ENCODE measurements around the gene UBR2.
"Not testable (repeated sequence)": the region's sequence is repeated elsewhere in the genome, so short reads cannot be mapped to it uniquely, and the experiment has no call there.

The UBR2 gene

GRCh38 chr6:42618105-42618504 is 54.3 kb downstream of the UBR2 start:
- DNase-seq (ENCODE audit: low read depth in 2 of 2) = no peak

GRCh38 chr6:42618686-42619085 is 54.9 kb downstream of the UBR2 start:
- DNase-seq (ENCODE audit: low read depth in 2 of 2) = peak; percentile 20 to 24

- DNase-seq (ENCODE audit: low read depth in 2 of 2) = no peak
Measured at GRCh38 chr6:42619963-42620362, 56.1 kb downstream of the UBR2 start.

- DNase-seq (ENCODE audit: low read depth in 2 of 2) = no peak
Measured at GRCh38 chr6:42624601-42625000, 60.8 kb downstream of the UBR2 start.

- no peak for DNase-seq (ENCODE audit: low read depth in 2 of 2)
Measured at GRCh38 chr6:42627044-42627443, 63.2 kb downstream of the UBR2 start.

GRCh38 chr6:42627674-42628073 is 63.8 kb downstream of the UBR2 start:
- DNase-seq (ENCODE audit: low read depth in 2 of 2) = no peak

GRCh38 chr6:42628604-42629003 is 64.8 kb downstream of the UBR2 start:
- no peak for DNase-seq (ENCODE audit: low read depth in 2 of 2)

GRCh38 chr6:42629845-42630244 is 66.0 kb downstream of the UBR2 start:
- no peak for DNase-seq (ENCODE audit: low read depth in 2 of 2)

GRCh38 chr6:42637681-42638080 is 73.9 kb downstream of the UBR2 start:
- DNase-seq (ENCODE audit: low read depth in 2 of 2) = no peak

- DNase-seq (ENCODE audit: low read depth in 2 of 2) = no peak
Measured at GRCh38 chr6:42642794-42643193, 79.0 kb downstream of the UBR2 start.

GRCh38 chr6:42644211-42644610 is 80.4 kb downstream of the UBR2 start:
- no peak for DNase-seq (ENCODE audit: low read depth in 2 of 2)

GRCh38 chr6:42652024-42652746 is 88.4 kb downstream of the UBR2 start:
- no peak for DNase-seq (ENCODE audit: low read depth in 2 of 2)

GRCh38 chr6:42653851-42654250 is 90.0 kb downstream of the UBR2 start:
- no peak for DNase-seq (ENCODE audit: low read depth in 2 of 2)

GRCh38 chr6:42659806-42660205 is 96.0 kb downstream of the UBR2 start:
- no peak for DNase-seq (ENCODE audit: low read depth in 2 of 2)

GRCh38 chr6:42661540-42662153 is 97.8 kb downstream of the UBR2 start:
- peak; percentile 32 to 37 for DNase-seq (ENCODE audit: low read depth in 2 of 2)

- no peak for DNase-seq (ENCODE audit: low read depth in 2 of 2)
Measured at GRCh38 chr6:42664718-42665117, 100.9 kb downstream of the UBR2 start.

- DNase-seq (ENCODE audit: low read depth in 2 of 2) = not testable (repeated sequence)
Measured at GRCh38 chr6:42674368-42674767, 110.5 kb downstream of the UBR2 start.

GRCh38 chr6:42674780-42675179 is 111.0 kb downstream of the UBR2 start:
- DNase-seq (ENCODE audit: low read depth in 2 of 2) = no peak

- DNase-seq (ENCODE audit: low read depth in 2 of 2) = no peak
Measured at GRCh38 chr6:42679358-42679757, 115.5 kb downstream of the UBR2 start.

GRCh38 chr6:42688281-42688680 is 124.5 kb downstream of the UBR2 start:
- no peak for DNase-seq (ENCODE audit: low read depth in 2 of 2)

GRCh38 chr6:42689371-42689770 is 125.5 kb downstream of the UBR2 start:
- DNase-seq (ENCODE audit: low read depth in 2 of 2) = no peak

GRCh38 chr6:42690151-42690702 is 126.4 kb downstream of the UBR2 start:
- DNase-seq (ENCODE audit: low read depth in 2 of 2) = no peak

- no peak for DNase-seq (ENCODE audit: low read depth in 2 of 2)
Measured at GRCh38 chr6:42690872-42691271, 127.0 kb downstream of the UBR2 start.
